ENCODE measurements around the gene MRPS23.

DNA sequence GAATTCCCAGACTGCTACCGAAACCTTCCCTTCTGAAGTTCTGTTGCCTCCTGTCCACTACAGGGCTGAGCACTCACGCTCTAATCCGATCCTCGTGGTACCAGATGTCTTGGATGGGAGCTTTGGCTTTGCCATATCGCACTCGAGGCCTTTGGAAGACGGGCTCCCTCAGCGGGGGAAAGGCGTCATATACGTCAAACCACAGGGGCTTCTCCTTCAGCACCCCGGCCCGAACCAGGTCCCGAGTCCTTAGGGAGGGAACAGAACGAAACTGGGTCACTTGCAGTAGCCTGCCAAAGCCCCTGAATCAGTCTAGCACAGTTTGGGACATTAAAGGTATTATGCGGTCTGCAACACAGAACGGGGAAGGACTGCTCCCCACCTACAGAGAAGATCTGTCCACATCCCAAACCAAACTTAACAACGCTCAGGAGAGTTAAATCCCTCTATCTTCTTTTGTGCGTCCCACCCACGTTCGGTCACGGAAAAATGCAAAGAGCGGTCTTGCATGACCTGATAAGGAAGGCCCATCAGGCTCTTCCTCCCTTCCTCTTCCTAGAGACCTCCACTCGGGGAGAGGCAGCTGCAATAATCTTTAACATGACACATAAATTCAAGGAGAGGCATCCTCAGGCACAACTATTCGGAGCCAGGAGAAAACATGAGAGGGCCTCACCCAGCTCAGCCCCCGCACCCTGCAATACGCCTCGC is 526 bp downstream of the MRPS23 start:
- TF ChIP-seq, protein P1, sequence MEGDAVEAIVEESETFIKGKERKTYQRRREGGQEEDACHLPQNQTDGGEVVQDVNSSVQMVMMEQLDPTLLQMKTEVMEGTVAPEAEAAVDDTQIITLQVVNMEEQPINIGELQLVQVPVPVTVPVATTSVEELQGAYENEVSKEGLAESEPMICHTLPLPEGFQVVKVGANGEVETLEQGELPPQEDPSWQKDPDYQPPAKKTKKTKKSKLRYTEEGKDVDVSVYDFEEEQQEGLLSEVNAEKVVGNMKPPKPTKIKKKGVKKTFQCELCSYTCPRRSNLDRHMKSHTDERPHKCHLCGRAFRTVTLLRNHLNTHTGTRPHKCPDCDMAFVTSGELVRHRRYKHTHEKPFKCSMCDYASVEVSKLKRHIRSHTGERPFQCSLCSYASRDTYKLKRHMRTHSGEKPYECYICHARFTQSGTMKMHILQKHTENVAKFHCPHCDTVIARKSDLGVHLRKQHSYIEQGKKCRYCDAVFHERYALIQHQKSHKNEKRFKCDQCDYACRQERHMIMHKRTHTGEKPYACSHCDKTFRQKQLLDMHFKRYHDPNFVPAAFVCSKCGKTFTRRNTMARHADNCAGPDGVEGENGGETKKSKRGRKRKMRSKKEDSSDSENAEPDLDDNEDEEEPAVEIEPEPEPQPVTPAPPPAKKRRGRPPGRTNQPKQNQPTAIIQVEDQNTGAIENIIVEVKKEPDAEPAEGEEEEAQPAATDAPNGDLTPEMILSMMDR (IDR thresholded peaks at IDR 0.05): no peak
- TF ChIP-seq POLR2A (IDR thresholded peaks at IDR 0.05) (no peak), EP300 (IDR thresholded peaks at IDR 0.05; ENCODE audit: low read depth) (no peak), POLR2AphosphoS5 (IDR thresholded peaks at IDR 0.05) (no peak)

Measured in transverse colon (tissue), 4 donors.